SK-N-SH (cell line): ENCODE data around the gene RAB27B. TPM values are rescaled to one million over a fixed set of nuclear protein-coding genes. Genes with fewer than 3 reads are reported as not detected.

Experiments
- CTCF ChIA-PET: fragments of 300-600, 350-600 bp; formaldehyde crosslinking; extraction: SDS; loops from one replicate; lab custom pipeline; 2021; lab: Yijun Ruan, JAX
- POLR2A ChIA-PET: fragments of 350-600 bp; sonication (Branson Sonifier 250); formaldehyde crosslinking; extraction: SDS; loops from one replicate; lab custom pipeline; 2020; ENCODE audit warnings: antibody characterized with exemption, inconsistent platforms; lab: Yijun Ruan, JAX
- DNase-seq: peaks from one replicate; pipeline ENCODE4 v3.0.0; 2012
- H2AFZ ChIP-seq: fragments of 200-600 bp; sonication (generic); 2 replicates; pipeline ENCODE4 v1.8.1; 2016; ENCODE audit warnings: antibody characterized with exemption, mild to moderate bottlenecking, low read depth
- H3F3A ChIP-seq: fragments of 200-600 bp; sonication (generic); replicated peaks from 2 replicates; pipeline ENCODE3; 2016; ENCODE audit warnings: antibody characterized with exemption, mild to moderate bottlenecking; ENCODE audit not compliant: insufficient read depth
- H3K27ac ChIP-seq, 2 experiments: fragments of 200-500 bp in 1 of 2; fragments of 200-600 bp in 1 of 2; sonication (Bioruptor generic) in 1 of 2; sonication (generic), shearing (Covaris generic) in 1 of 2; 2 replicates each; pipeline versions ENCODE4 v1.5.1 to v1.6.1; 2014 to 2016; ENCODE audit warnings: low read depth in 2 of 2, inconsistent platforms in 1 of 2, low read length in 1 of 2, mild to moderate bottlenecking in 1 of 2, mixed read lengths in 1 of 2
- H3K27me3 ChIP-seq: fragments of 200-600 bp; sonication (generic), shearing (Covaris generic); 2 replicates; pipeline ENCODE4 v1.6.1; 2016; ENCODE audit warnings: mixed run types; ENCODE audit not compliant: insufficient read depth
- H3K36me3 ChIP-seq, 2 experiments: fragments of 200-500 bp in 1 of 2; fragments of 200-600 bp in 1 of 2; sonication (Bioruptor generic) in 1 of 2; sonication (generic) in 1 of 2; replicated peaks in 1 of 2; 2 replicates each; pipeline versions ENCODE3 to v1.5.1; 2014 to 2016; ENCODE audit warnings: low read length in 1 of 2, mild to moderate bottlenecking in 1 of 2; ENCODE audit not compliant: insufficient read depth in 2 of 2, control insufficient read depth in 1 of 2
- H3K4me1 ChIP-seq, 2 experiments: fragments of 200-500 bp in 1 of 2; fragments of 200-600 bp in 1 of 2; sonication (Bioruptor generic) in 1 of 2; sonication (generic), shearing (Covaris generic) in 1 of 2; 2 replicates each; pipeline versions ENCODE4 v1.5.1 to v1.6.1; 2014 to 2016; ENCODE audit warnings: low read depth in 1 of 2, low read length in 1 of 2, mixed run types in 1 of 2; ENCODE audit not compliant: insufficient read depth in 2 of 2, control insufficient read depth in 1 of 2
- H3K4me2 ChIP-seq: fragments of 200-600 bp; sonication (generic), shearing (Covaris generic); 2 replicates; pipeline ENCODE4 v1.6.1; 2017; ENCODE audit warnings: mixed run types
- H3K4me3 ChIP-seq, 2 experiments: fragments of 200-500 bp in 1 of 2; fragments of 200-600 bp in 1 of 2; sonication (Bioruptor generic) in 1 of 2; sonication (generic), shearing (Covaris generic) in 1 of 2; 2 replicates each; pipeline versions ENCODE4 v1.5.1 to v1.8.1; 2014 to 2016; ENCODE audit warnings: low read depth in 2 of 2, inconsistent platforms in 1 of 2, low read length in 1 of 2, mild to moderate bottlenecking in 1 of 2, mixed read lengths in 1 of 2, moderate library complexity in 1 of 2
- H3K79me2 ChIP-seq: fragments of 200-600 bp; sonication (generic); 2 replicates; pipeline ENCODE4 v1.8.1; 2017; ENCODE audit warnings: mild to moderate bottlenecking; ENCODE audit not compliant: insufficient read depth
- H3K9ac ChIP-seq: fragments of 200-600 bp; sonication (generic); 2 replicates; pipeline ENCODE4 v1.6.1; 2017; ENCODE audit warnings: mixed run types
- H3K9me2 ChIP-seq: fragments of 200-600 bp; sonication (generic); 2 replicates; pipeline ENCODE4 v1.6.1; 2017; ENCODE audit warnings: mixed run types
- H3K9me3 ChIP-seq: fragments of 200-600 bp; sonication (generic); 2 replicates; pipeline ENCODE4 v1.6.1; 2017; ENCODE audit warnings: mixed run types, mild to moderate bottlenecking, moderate library complexity
- H4K20me1 ChIP-seq: fragments of 200-600 bp; sonication (generic); 2 replicates; pipeline ENCODE4 v1.6.1; 2017; ENCODE audit warnings: mild to moderate bottlenecking, mixed run types; ENCODE audit not compliant: insufficient read depth
- CHD2 ChIP-seq: fragments of 150-350 bp; IDR thresholded peaks from 2 replicates; pipeline ENCODE4 v1.6.1; 2018; ENCODE audit warnings: low read length; ENCODE audit not compliant: partially characterized antibody
- CTCF ChIP-seq: fragments of 200-600 bp; sonication (generic); IDR thresholded peaks from 2 replicates; pipeline ENCODE4 v1.6.1; 2017; ENCODE audit warnings: antibody characterized with exemption, mild to moderate bottlenecking, moderate library complexity
- EP300 ChIP-seq, 2 experiments: IDR thresholded peaks; 2 replicates each; pipeline versions ENCODE4 v1.4.0 to v1.6.1; 2012; ENCODE audit warnings: borderline replicate concordance in 1 of 2, low read depth in 1 of 2, low read length in 1 of 2
- FOSL2 ChIP-seq: IDR thresholded peaks from 2 replicates; pipeline ENCODE4 v1.4.0; 2012; ENCODE audit warnings: low read depth, mild to moderate bottlenecking, moderate library complexity, borderline replicate concordance
- IRF3 ChIP-seq: fragments of 150-350 bp; IDR thresholded peaks from 2 replicates; pipeline ENCODE4 v1.6.1; 2016; ENCODE audit warnings: mild to moderate bottlenecking, low read depth, low read length
- MXI1 ChIP-seq: IDR thresholded peaks from 2 replicates; pipeline ENCODE4 v1.6.1; 2012; ENCODE audit warnings: mild to moderate bottlenecking, low read depth, low read length, improper control_type of control experiment
- RAD21 ChIP-seq: IDR thresholded peaks from 2 replicates; pipeline ENCODE4 v1.6.1; 2012; ENCODE audit warnings: mild to moderate bottlenecking, low read length
- RXRA ChIP-seq: IDR thresholded peaks from 2 replicates; pipeline ENCODE4 v1.4.0; 2012; ENCODE audit warnings: low read depth, mild to moderate bottlenecking, borderline replicate concordance
- SMC3 ChIP-seq: IDR thresholded peaks from 2 replicates; pipeline ENCODE4 v1.6.1; 2012; ENCODE audit warnings: low read depth, low read length, improper control_type of control experiment
- WGBS: methylation state at CpG from one replicate; pipeline ENCODE4 v1.1.6; 2017; ENCODE audit warnings: low lambda C conversion rate; 5-methylcytosine and 5-hydroxymethylcytosine counted together
- polyA plus RNA-seq, 3 experiments: library from polyadenylated mRNA; depleted of rRNA; stranded (reverse); fragments of >200 nt; gene quantifications; 2 replicates each; pipeline ENCODE4 v1.2.3, GENCODE V29; 2012
- TF ChIP-seq, protein P1 (sequence below): fragments of 150-350 bp; IDR thresholded peaks from 2 replicates; pipeline ENCODE4 v1.6.1; 2017; ENCODE audit warnings: antibody characterized with exemption, low read length, low read depth, borderline replicate concordance
- TF ChIP-seq, protein P2 (sequence below): IDR thresholded peaks from 2 replicates; pipeline ENCODE4 v1.4.0; 2012; ENCODE audit warnings: low read depth, borderline replicate concordance

RAB27B gene
- polyA plus RNA-seq, 1 of the 3 experiments (the other 2 are of a cell fraction), result 0.56 TPM

- TF ChIP-seq IRF3, result no peak
- no peak for TF ChIP-seq SMC3
- TF ChIP-seq, protein P1, sequence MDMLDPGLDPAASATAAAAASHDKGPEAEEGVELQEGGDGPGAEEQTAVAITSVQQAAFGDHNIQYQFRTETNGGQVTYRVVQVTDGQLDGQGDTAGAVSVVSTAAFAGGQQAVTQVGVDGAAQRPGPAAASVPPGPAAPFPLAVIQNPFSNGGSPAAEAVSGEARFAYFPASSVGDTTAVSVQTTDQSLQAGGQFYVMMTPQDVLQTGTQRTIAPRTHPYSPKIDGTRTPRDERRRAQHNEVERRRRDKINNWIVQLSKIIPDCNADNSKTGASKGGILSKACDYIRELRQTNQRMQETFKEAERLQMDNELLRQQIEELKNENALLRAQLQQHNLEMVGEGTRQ, result no peak
- TF ChIP-seq EP300 (IDR thresholded peaks at IDR 0.05; ENCODE audit: borderline replicate concordance in 1 of 2, low read depth in 1 of 2, low read length in 1 of 2), result no peak
- no peak for TF ChIP-seq RXRA
Measured at GRCh38 chr18:54843314-54843713, 15.0 kb downstream of the RAB27B start (continued).

DNA sequence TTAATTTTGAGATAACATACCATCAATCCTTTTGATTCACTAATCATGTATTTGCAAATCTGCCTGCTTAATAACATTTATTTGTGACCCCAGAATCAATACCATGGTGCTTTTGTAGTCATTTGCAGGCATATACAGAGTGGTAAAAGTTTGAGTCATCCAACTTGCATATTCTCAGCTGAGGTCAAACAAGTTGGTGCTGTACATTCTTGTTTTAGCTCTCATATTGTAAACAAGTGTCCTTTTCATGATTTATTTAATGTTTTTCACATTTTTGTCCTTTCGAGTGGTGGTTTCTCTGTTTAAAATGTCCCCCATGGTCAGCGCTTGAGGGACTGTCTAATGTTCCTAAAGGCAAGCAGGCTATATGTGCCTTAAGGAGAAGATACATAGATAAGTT lies 17.5 kb downstream of the RAB27B start:
- no peak for TF ChIP-seq MXI1
- Histone ChIP-seq H3K79me2 (no peaks in the 10 kb centered on the region), H3K9me2 (no peaks in the 10 kb centered on the region), H3K27ac (no peak overlapping the region), H3K9me3 (no peaks in the 10 kb centered on the region), H2AFZ (no peak overlapping the region), H3K9ac (no peak overlapping the region), H3K4me1 (peaks cover 0 to 2% of the 10 kb centered on the region in 2 experiments; a peak in 3 of 4 replicates), H4K20me1 (no peaks in the 10 kb centered on the region), H3K4me3 (no peak overlapping the region), H3K4me2 (no peak overlapping the region), H3K27me3 (no peaks in the 10 kb centered on the region), H3F3A (no peaks in the 10 kb centered on the region), H3K36me3 (no peaks in the 10 kb centered on the region)
- POLR2A ChIA-PET, result no interaction called here
- CTCF ChIA-PET, result interaction anchor here (1.4 kb wide), 1 partner anchor 12 kb away, joined by 4 read pairs; no protein-coding TSS in a partner anchor
- 42% methylated on average over 2 of the region's 2 CpGs for WGBS
- no peak for DNase-seq

- no peaks in the 10 kb centered on the region for H4K20me1 ChIP-seq
- no peaks in the 10 kb centered on the region for H3K9me3 ChIP-seq
- DNase-seq, result no peak
- TF ChIP-seq RAD21 (no peak), FOSL2 (no peak), CTCF (no peak), IRF3 (no peak), CHD2 (no peak)
- TF ChIP-seq, protein P2, sequence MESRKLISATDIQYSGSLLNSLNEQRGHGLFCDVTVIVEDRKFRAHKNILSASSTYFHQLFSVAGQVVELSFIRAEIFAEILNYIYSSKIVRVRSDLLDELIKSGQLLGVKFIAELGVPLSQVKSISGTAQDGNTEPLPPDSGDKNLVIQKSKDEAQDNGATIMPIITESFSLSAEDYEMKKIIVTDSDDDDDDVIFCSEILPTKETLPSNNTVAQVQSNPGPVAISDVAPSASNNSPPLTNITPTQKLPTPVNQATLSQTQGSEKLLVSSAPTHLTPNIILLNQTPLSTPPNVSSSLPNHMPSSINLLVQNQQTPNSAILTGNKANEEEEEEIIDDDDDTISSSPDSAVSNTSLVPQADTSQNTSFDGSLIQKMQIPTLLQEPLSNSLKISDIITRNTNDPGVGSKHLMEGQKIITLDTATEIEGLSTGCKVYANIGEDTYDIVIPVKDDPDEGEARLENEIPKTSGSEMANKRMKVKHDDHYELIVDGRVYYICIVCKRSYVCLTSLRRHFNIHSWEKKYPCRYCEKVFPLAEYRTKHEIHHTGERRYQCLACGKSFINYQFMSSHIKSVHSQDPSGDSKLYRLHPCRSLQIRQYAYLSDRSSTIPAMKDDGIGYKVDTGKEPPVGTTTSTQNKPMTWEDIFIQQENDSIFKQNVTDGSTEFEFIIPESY, result no peak
- H2AFZ ChIP-seq, result no peak overlapping the region
- no peaks in the 10 kb centered on the region for H3K9me2 ChIP-seq
- H3K4me3 ChIP-seq, result no peak overlapping the region
- no peak overlapping the region for H3K9ac ChIP-seq
- peaks cover under 1% of the 10 kb centered on the region for H3F3A ChIP-seq
- no peaks in the 10 kb centered on the region for H3K36me3 ChIP-seq
- ChIA-PET POLR2A (no interaction called here), CTCF (interaction anchor here (1.5 to 2.6 kb wide), 3 partner anchors 10 to 53 kb away, joined by 3 to 7 read pairs (median 5); no protein-coding TSS in a partner anchor)
- peaks cover 0 to 2% of the 10 kb centered on the region in 2 experiments; a peak in 3 of 4 replicates for H3K4me1 ChIP-seq
- H3K27me3 ChIP-seq, result no peaks in the 10 kb centered on the region
- H3K79me2 ChIP-seq, result no peaks in the 10 kb centered on the region
- H3K27ac ChIP-seq, result no peak overlapping the region
- H3K4me2 ChIP-seq, result no peak overlapping the region
- 100% methylated on average over 1 of the region's 1 CpG for WGBS
Measured at GRCh38 chr18:54848121-54848520, 19.8 kb downstream of the RAB27B start.
